Gastroesophageal sphincter (tissue), 4 donors: ENCODE results near the gene ATP6V1E1. TPM values are rescaled to one million over a fixed set of nuclear protein-coding genes. Genes with fewer than 3 reads are reported as not detected.
A peak's percentile ranks its signal among the peaks of the same experiment; 100 is the strongest.

Source experiments
- ATAC-seq: fragments of 150-250 bp; one replicate; pipeline ENCODE4 v1.9.1; 2016; ENCODE audit warnings: mild to moderate bottlenecking, moderate library complexity
- H3K27ac ChIP-seq, 4 donors: fragments of 200-600 bp; sonication (generic) in 3 of 4; 1 replicate in 3 of 4; 2 replicates in 1 of 4; pipeline ENCODE4 v1.5.1; 2016 to 2019
- H3K27me3 ChIP-seq: fragments of 200-600 bp; sonication (generic); one replicate; pipeline ENCODE4 v1.5.1; 2019
- H3K36me3 ChIP-seq, 2 donors: fragments of 200-600 bp; sonication (generic); one replicate each; pipeline ENCODE4 v1.5.1; 2019; ENCODE audit warnings: control low read depth in 1 of 2
- H3K4me1 ChIP-seq, 3 donors: fragments of 200-600 bp; sonication (generic); 1 replicate in 2 of 3; 2 replicates in 1 of 3; pipeline ENCODE4 v1.5.1; 2016 to 2019; ENCODE audit warnings: control low read depth in 2 of 3
- H3K4me3 ChIP-seq, 2 donors: fragments of 200-600 bp; sonication (generic); one replicate each; pipeline ENCODE4 v1.5.1; 2019; ENCODE audit warnings: mild to moderate bottlenecking in 1 of 2, moderate library complexity in 1 of 2
- H3K9me3 ChIP-seq, 3 donors: fragments of 200-600 bp; sonication (generic); one replicate each; pipeline ENCODE4 v1.5.1; 2017 to 2019; ENCODE audit warnings: control low read depth in 2 of 3
- EP300 ChIP-seq: sonication (generic); formaldehyde crosslinking; IDR thresholded peaks from one replicate; pipeline ENCODE4 v1.6.1; 2017; ENCODE audit warnings: antibody characterized with exemption, mild to moderate bottlenecking
- POLR2A ChIP-seq, 2 donors: fragments of 450-650 bp; IDR thresholded peaks; one replicate each; pipeline ENCODE4 v1.6.1; 2017; ENCODE audit warnings: antibody characterized with exemption in 2 of 2, mild to moderate bottlenecking in 2 of 2, moderate library complexity in 1 of 2
- POLR2AphosphoS5 ChIP-seq: sonication (generic); formaldehyde crosslinking; IDR thresholded peaks from one replicate; pipeline ENCODE4 v1.6.1; 2017; ENCODE audit warnings: antibody characterized with exemption
- WGBS, 2 donors: methylation state at CpG; one replicate each; pipeline ENCODE4 v1.1.5; 2018; ENCODE audit warnings: low coverage in 1 of 2; 5-methylcytosine and 5-hydroxymethylcytosine counted together
- total RNA-seq, 4 donors: library from RNA; depleted of rRNA; stranded (reverse); fragments of >200 nt; gene quantifications; one replicate each; pipeline ENCODE4 v1.1.0, GENCODE V29; 2016
- TF ChIP-seq, protein P1 (sequence below), 4 experiments: fragments of 200-600 bp in 2 of 4; fragments of 450-650 bp in 2 of 4; sonication (generic) in 1 of 4; IDR thresholded peaks; one replicate each; pipeline ENCODE4 v1.5.1; 2017 to 2019; ENCODE audit warnings: antibody characterized with exemption in 4 of 4, mild to moderate bottlenecking in 2 of 4, moderate library complexity in 2 of 4

The ATP6V1E1 gene
- total RNA-seq, 4 donors from 2014 or later, result 146 to 252 (median 195) TPM

DNA sequence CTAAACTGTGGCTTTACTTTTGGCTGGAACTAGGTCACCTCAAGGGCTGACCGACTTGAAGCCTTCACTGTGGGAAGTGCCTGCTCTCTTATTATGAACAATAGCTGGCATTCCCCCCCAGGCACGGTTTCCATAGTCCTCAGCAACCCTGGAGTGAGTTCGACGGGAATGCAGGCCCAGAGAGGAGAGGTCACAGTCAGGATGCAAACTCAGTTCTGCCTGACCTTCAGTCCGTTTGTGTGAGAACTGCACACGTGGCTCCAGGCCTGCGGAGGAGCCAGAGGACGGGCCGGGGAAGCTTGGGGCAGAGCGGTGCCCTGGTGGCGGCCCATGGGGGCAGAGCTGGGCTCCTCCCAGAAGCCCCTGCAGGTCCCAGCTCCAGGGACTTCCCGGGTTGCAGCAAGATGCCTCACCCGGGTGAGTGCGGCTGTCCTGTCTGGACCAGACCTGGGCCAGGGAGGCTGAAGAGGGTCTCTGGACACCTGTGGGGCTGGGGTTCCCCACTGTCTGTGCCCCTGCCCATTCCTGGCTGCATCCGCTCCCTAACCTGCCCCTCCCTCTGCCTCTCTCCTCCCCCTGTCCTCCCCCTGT is 48.0 kb downstream of the ATP6V1E1 start:
- no peak overlapping the region for H3K27ac ChIP-seq
- H3K4me3 ChIP-seq, result no peak overlapping the region
- peaks cover 0 to 11% (median 0%) of the 10 kb centered on the region in 3 donors for H3K4me1 ChIP-seq
- no peaks in the 10 kb centered on the region for H3K36me3 ChIP-seq
- WGBS, 2 donors, result 50 to 51% methylated on average over 2 to 7 of the region's 15 CpGs
- H3K27me3 ChIP-seq, result peaks cover 8% of the 10 kb centered on the region
- no peaks in the 10 kb centered on the region for H3K9me3 ChIP-seq
- ATAC-seq, result no peak
- TF ChIP-seq EP300 (no peak), POLR2A (IDR thresholded peaks at IDR 0.05) (no peak), POLR2AphosphoS5 (no peak)
- TF ChIP-seq, protein P1, sequence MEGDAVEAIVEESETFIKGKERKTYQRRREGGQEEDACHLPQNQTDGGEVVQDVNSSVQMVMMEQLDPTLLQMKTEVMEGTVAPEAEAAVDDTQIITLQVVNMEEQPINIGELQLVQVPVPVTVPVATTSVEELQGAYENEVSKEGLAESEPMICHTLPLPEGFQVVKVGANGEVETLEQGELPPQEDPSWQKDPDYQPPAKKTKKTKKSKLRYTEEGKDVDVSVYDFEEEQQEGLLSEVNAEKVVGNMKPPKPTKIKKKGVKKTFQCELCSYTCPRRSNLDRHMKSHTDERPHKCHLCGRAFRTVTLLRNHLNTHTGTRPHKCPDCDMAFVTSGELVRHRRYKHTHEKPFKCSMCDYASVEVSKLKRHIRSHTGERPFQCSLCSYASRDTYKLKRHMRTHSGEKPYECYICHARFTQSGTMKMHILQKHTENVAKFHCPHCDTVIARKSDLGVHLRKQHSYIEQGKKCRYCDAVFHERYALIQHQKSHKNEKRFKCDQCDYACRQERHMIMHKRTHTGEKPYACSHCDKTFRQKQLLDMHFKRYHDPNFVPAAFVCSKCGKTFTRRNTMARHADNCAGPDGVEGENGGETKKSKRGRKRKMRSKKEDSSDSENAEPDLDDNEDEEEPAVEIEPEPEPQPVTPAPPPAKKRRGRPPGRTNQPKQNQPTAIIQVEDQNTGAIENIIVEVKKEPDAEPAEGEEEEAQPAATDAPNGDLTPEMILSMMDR (IDR thresholded peaks at IDR 0.05), result no peak

DNA sequence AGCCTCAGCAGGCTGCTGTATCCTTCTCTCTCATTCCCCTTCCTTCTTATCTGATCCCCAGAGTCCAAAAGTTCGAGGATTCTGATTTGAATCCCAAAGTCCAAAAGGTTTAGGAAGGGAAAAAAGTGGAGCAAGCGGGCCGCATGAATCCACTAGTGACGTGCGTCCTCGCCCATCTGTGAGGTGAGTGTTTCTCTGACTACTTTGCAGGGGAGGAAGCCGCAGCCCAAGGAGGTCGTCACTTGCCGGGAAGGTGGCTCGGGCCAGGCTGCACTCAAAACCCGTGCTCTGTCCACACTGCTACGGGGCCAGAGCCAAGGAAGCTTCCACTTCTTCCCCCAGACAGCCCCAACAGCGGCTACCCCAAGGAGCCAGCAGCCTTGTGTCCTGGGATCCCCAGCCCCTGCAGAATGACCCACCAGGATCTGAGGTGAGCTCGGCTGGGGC is 49.0 kb downstream of the ATP6V1E1 start:
- Histone ChIP-seq H3K27me3 (peaks cover 8% of the 10 kb centered on the region), H3K36me3 (no peaks in the 10 kb centered on the region), H3K4me1 (peaks cover 0 to 11% (median 0%) of the 10 kb centered on the region in 3 donors), H3K9me3 (no peaks in the 10 kb centered on the region), H3K4me3 (no peak overlapping the region), H3K27ac (no peak overlapping the region)
- 92% methylated on average over 4 of the region's 14 CpGs; no CpG with 5 or more reads in 1 of the 2 donors for WGBS, 2 donors
- ATAC-seq, result no peak
- TF ChIP-seq POLR2A (IDR thresholded peaks at IDR 0.05) (no peak), POLR2AphosphoS5 (no peak), EP300 (no peak)
- TF ChIP-seq, protein P1 (IDR thresholded peaks at IDR 0.05), result no peak

DNA sequence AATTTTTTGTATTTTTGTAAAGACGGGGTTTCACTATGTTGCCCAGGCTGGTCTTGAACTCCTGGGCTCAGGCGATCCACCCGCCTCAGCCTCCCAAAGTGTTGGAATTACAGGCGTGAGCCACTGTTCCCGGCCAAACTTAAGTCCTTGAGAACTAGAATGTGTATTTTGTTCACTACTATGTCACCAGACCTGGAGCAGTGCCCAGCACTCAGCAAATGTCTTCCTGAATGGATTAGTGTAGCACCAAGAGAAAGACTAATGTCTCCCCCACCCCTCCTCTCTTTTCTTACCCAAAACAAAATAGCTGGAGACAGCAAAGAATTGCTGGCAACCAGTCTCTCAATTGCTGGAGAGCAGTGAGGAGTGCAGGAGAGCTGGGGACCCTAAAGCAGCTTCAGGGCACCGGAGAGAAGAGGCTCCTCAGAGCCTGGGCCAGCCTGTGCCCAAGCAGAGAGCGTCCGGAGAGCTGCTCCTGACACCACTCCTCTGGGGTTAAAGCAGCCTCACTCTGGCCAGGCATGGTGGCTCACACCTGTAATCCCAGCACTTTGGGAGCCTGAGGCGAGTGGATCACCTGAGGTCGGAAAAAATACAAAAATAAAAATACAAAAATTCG is 50.3 kb downstream of the ATP6V1E1 start:
- Histone ChIP-seq H3K27me3 (peaks cover 8% of the 10 kb centered on the region), H3K9me3 (no peaks in the 10 kb centered on the region), H3K4me1 (peaks cover 0 to 11% (median 0%) of the 10 kb centered on the region in 3 donors), H3K4me3 (no peak overlapping the region), H3K36me3 (no peaks in the 10 kb centered on the region), H3K27ac (peak overlapping the region in 3 of 4 donors; percentile 34 to 70 (median 56))
- TF ChIP-seq, protein P1 (IDR thresholded peaks at IDR 0.05), result no peak
- TF ChIP-seq POLR2AphosphoS5, result peak; percentile 51
- peak; percentile 77 for ATAC-seq
- 48 to 58% methylated on average over 4 to 5 of the region's 11 CpGs for WGBS, 2 donors

DNA sequence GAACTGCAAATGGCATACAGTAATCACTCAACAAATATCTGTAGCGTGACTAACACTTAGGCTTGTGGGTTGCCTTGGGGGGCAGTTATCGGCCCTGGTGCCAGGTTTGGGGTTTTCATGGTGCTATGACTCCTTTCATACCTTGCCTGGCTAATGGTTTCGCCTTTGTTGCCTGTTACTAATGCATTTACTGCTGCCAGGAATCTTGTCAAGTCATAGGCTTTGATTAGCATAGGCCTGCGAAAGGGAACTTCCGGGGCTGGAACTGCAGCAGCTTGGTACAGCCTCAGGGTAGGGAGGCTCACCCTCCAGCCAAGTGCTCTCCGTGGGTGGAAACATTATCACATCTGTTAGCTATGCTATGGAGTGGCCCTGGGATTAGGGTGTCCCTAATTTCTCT is 52.1 kb downstream of the ATP6V1E1 start:
- Histone ChIP-seq H3K4me1 (peaks cover 7 to 21% (median 9%) of the 10 kb centered on the region in 3 donors), H3K36me3 (no peaks in the 10 kb centered on the region), H3K9me3 (no peaks in the 10 kb centered on the region), H3K27me3 (peaks cover 8% of the 10 kb centered on the region), H3K4me3 (no peak overlapping the region), H3K27ac (no peak overlapping the region)
- TF ChIP-seq POLR2A (IDR thresholded peaks at IDR 0.05) (no peak), EP300 (no peak)
- TF ChIP-seq, protein P1 (IDR thresholded peaks at IDR 0.05), result no peak
- no peak for ATAC-seq
- WGBS, 2 donors, result 81% methylated on average over 4 of the region's 6 CpGs; no CpG with 5 or more reads in 1 of the 2 donors

DNA sequence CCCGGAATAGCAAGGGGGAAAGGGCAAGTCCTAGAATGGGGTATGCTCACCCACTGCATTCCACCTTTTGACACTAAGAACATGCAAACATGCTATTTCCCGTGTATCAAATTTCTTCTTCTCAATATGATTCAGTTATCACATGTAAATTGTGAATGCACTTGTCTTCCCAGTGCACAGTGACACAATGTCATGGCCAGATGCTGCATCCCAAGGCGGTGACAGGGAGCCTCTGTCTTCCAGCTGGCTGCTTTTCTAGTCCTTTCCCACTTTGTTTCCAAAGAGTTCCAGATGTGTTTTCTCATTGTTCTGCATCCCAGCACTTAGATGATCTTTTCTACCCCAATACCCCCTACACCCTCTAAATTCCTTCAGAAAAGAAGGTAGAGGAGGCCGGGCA is 52.9 kb downstream of the ATP6V1E1 start:
- Histone ChIP-seq H3K4me3 (no peak overlapping the region), H3K27ac (no peak overlapping the region), H3K9me3 (no peaks in the 10 kb centered on the region), H3K4me1 (peaks cover 7 to 27% (median 10%) of the 10 kb centered on the region in 3 donors), H3K27me3 (no peaks in the 10 kb centered on the region), H3K36me3 (no peaks in the 10 kb centered on the region)
- TF ChIP-seq POLR2A (IDR thresholded peaks at IDR 0.05) (no peak), EP300 (no peak), POLR2AphosphoS5 (no peak)
- TF ChIP-seq, protein P1 (IDR thresholded peaks at IDR 0.05), result no peak
- 72 to 74% methylated on average over 2 to 4 of the region's 4 CpGs for WGBS, 2 donors
- ATAC-seq, result no peak
